ENCODE data around the gene CD48. TPM values are rescaled to one million over a fixed set of nuclear protein-coding genes. Genes with fewer than 3 reads are reported as not detected.

CD48 gene
- total RNA-seq, 2 experiments from 2014 or later: 131 to 150 TPM

DNA sequence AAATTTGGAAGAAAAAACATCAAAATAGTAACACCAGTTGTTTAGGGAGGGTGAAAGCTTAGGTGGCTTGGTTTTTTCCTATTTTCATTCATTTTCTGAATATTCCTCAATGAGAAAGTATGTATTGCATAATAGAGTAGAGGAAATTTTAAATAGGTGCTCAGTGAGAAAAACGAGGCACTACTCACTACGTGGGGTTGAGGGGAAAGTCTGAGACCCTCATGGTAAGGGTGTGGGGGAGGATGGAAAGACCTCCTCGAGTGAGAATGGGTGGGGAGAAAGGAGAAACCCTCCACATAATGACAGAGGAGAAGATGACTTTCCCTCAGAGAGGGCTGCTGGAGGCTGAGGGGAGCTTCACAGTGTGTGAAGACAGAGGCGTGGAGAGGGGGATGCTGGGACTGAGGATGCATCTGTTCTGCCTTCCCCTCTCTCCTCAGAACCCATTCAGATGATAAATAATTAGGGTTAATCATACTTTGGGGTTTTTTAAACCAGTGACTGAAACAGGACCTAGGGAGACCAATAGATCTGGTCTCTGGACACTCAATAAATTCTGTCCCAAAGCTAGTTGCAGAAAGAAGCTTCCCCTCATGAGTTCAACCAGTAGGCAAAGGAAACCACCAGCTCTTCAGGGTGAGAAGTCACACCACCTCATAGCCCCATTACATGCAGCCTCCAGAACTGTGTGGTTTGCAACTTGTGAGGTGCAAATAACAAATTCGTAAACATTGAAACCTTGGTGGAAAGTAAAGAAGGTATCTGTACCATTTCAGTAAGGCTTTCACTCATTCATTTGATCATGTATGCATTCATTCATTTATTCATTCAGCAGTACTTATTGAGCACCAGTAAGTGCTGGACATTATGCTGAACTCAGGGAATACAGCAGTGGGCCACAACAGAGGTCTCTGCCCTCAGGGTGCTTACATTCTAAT, 44.6 kb upstream of the CD48 start:
- intact Hi-C loops (cut with micrococcal nuclease; ENCODE audit: unreplicated experiment): no loop called here
- no TSS peak for BruUV-seq (replicated peaks)
- Histone ChIP-seq H3K9me3 (ENCODE audit: low read length) (no peaks in the 10 kb centered on the region), H3K27ac (ENCODE audit: low read depth, low read length, poor library complexity, severe bottlenecking) (no peak overlapping the region), H4K20me1 (ENCODE audit: insufficient read depth, low read length) (no peaks in the 10 kb centered on the region), H3K79me2 (ENCODE audit: insufficient read depth, low read depth, low read length) (no peaks in the 10 kb centered on the region), H3K9me2 (ENCODE audit: insufficient read depth, low read length) (no peaks in the 10 kb centered on the region), H2AFZ (ENCODE audit: low read length) (no peak overlapping the region), H3K4me1 (ENCODE audit: insufficient read depth, low read length, poor library complexity, severe bottlenecking) (peaks cover 3% of the 10 kb centered on the region), H3K4me2 (ENCODE audit: low read length) (no peak overlapping the region), H3K4me3 (ENCODE audit: low read depth, low read length, poor library complexity, severe bottlenecking) (no peak overlapping the region), H3K36me3 (ENCODE audit: insufficient read depth, low read length) (no peaks in the 10 kb centered on the region)
- no peak for DNase-seq (ENCODE audit: low spot score)
- TF ChIP-seq, protein P1, sequence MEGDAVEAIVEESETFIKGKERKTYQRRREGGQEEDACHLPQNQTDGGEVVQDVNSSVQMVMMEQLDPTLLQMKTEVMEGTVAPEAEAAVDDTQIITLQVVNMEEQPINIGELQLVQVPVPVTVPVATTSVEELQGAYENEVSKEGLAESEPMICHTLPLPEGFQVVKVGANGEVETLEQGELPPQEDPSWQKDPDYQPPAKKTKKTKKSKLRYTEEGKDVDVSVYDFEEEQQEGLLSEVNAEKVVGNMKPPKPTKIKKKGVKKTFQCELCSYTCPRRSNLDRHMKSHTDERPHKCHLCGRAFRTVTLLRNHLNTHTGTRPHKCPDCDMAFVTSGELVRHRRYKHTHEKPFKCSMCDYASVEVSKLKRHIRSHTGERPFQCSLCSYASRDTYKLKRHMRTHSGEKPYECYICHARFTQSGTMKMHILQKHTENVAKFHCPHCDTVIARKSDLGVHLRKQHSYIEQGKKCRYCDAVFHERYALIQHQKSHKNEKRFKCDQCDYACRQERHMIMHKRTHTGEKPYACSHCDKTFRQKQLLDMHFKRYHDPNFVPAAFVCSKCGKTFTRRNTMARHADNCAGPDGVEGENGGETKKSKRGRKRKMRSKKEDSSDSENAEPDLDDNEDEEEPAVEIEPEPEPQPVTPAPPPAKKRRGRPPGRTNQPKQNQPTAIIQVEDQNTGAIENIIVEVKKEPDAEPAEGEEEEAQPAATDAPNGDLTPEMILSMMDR (conservative IDR thresholded peaks at IDR 0.05; ENCODE audit: low read length): no peak
- TF ChIP-seq EZH2phosphoT487 (IDR thresholded peaks at IDR 0.05; ENCODE audit: borderline replicate concordance, low read depth, low read length): no peak
- ChIA-PET POLR2A (interaction anchor here (1.4 to 2.3 kb wide), 3 partner anchors 12 to 17 kb away, joined by 3 to 6 read pairs (median 4); partner anchors contain the start of gene SLAMF7), CTCF (ENCODE audit: unreplicated experiment) (no interaction called here)

DNA sequence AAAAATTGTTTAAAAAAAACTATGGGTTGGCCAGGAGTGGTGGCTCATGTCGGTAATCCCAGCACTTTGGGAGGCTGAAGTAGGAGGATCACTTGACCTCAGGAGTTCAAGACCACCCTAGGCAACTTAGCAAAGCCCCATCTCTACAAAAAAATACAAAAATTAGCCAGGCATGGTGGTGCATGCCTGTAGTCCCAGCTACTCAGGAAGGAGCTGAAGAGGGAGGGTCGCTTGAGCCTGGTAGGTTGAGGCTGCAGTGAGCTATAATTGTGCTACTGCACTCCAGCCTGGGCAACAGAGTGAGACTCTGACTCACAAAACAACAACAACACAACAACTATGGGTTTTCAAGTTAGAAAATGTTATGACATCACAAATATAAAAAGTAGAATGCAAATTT, 43.8 kb upstream of the CD48 start:
- TF ChIP-seq, protein P1 (conservative IDR thresholded peaks at IDR 0.05; ENCODE audit: low read length): no peak
- TF ChIP-seq EZH2phosphoT487 (IDR thresholded peaks at IDR 0.05; ENCODE audit: borderline replicate concordance, low read depth, low read length): no peak
- Histone ChIP-seq H2AFZ (ENCODE audit: low read length) (no peak overlapping the region), H3K4me2 (ENCODE audit: low read length) (no peak overlapping the region), H3K36me3 (ENCODE audit: insufficient read depth, low read length) (no peaks in the 10 kb centered on the region), H3K79me2 (ENCODE audit: insufficient read depth, low read depth, low read length) (no peaks in the 10 kb centered on the region), H3K9me2 (ENCODE audit: insufficient read depth, low read length) (no peaks in the 10 kb centered on the region), H3K4me3 (ENCODE audit: low read depth, low read length, poor library complexity, severe bottlenecking) (no peak overlapping the region), H3K4me1 (ENCODE audit: insufficient read depth, low read length, poor library complexity, severe bottlenecking) (peaks cover 6% of the 10 kb centered on the region), H3K9me3 (ENCODE audit: low read length) (no peaks in the 10 kb centered on the region), H4K20me1 (ENCODE audit: insufficient read depth, low read length) (no peaks in the 10 kb centered on the region), H3K27ac (ENCODE audit: low read depth, low read length, poor library complexity, severe bottlenecking) (no peak overlapping the region)
- ChIA-PET POLR2A (interaction anchor here (0.7 to 2.3 kb wide), 4 partner anchors 11 to 100 kb away, joined by 3 to 6 read pairs (median 4); partner anchors contain the start of gene SLAMF7), CTCF (ENCODE audit: unreplicated experiment) (no interaction called here)
- DNase-seq (ENCODE audit: low spot score): no peak
- no TSS peak for BruUV-seq (replicated peaks)
- intact Hi-C loops (cut with micrococcal nuclease; ENCODE audit: unreplicated experiment): no loop called here

DNA sequence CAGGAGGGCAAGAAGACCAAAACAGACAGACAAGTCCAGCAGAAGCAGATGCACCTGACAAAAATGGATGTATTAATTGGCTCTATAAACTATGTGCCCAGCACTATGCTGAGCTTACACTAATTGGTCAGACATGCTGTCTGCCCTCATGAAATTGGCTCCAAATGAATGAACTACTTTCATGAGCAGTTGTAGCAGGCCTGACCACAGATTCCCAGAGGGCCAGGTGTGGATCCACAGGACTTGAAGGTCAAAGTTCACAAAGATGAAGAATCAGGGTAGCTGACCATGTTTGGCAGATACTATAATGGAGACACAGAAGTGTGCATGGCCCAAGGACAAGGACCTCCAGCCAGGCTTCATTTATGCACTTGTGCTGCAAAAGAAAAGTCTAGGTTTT, 42.0 kb upstream of the CD48 start:
- Histone ChIP-seq H2AFZ (ENCODE audit: low read length) (no peak overlapping the region), H3K4me3 (ENCODE audit: low read depth, low read length, poor library complexity, severe bottlenecking) (no peak overlapping the region), H4K20me1 (ENCODE audit: insufficient read depth, low read length) (no peaks in the 10 kb centered on the region), H3K9me2 (ENCODE audit: insufficient read depth, low read length) (no peaks in the 10 kb centered on the region), H3K4me2 (ENCODE audit: low read length) (no peak overlapping the region), H3K27ac (ENCODE audit: low read depth, low read length, poor library complexity, severe bottlenecking) (no peak overlapping the region), H3K79me2 (ENCODE audit: insufficient read depth, low read depth, low read length) (no peaks in the 10 kb centered on the region), H3K4me1 (ENCODE audit: insufficient read depth, low read length, poor library complexity, severe bottlenecking) (peaks cover 6% of the 10 kb centered on the region), H3K36me3 (ENCODE audit: insufficient read depth, low read length) (no peaks in the 10 kb centered on the region), H3K9me3 (ENCODE audit: low read length) (no peaks in the 10 kb centered on the region)
- CTCF ChIA-PET (ENCODE audit: unreplicated experiment): no interaction called here
- BruUV-seq (replicated peaks): no TSS peak
- POLR2A ChIA-PET: interaction anchor here (0.6 to 0.8 kb wide), 2 partner anchors 17 to 40 kb away, joined by 3 read pairs; no protein-coding TSS in a partner anchor
- intact Hi-C loops (cut with micrococcal nuclease; ENCODE audit: unreplicated experiment): no loop called here
- TF ChIP-seq, protein P1 (conservative IDR thresholded peaks at IDR 0.05; ENCODE audit: low read length): no peak
- no peak for TF ChIP-seq EZH2phosphoT487 (IDR thresholded peaks at IDR 0.05; ENCODE audit: borderline replicate concordance, low read depth, low read length)
- no peak for DNase-seq (ENCODE audit: low spot score)

All from OCI-LY7 (cell line).